ENCODE measurements around the gene A3GALT2. TPM values are rescaled to one million over a fixed set of nuclear protein-coding genes. Genes with fewer than 3 reads are reported as not detected.

A3GALT2 gene
- total RNA-seq, 4 donors from 2014 or later = 0.89 TPM; not detected in 3

- Histone ChIP-seq H3K4me3 (replicated peaks in 1 of 3) (no peak overlapping the region), H3K4me1 (peaks cover 15 to 20% of the 10 kb centered on the region in 2 donors), H3K36me3 (peaks cover 6 to 18% of the 10 kb centered on the region in 2 donors), H3K27me3 (no peaks in the 10 kb centered on the region), H3K27ac (no peak overlapping the region), H3K9me3 (no peaks in the 10 kb centered on the region)
- intact Hi-C loops (cut with DNase I) = no loop called here
- no peak for DNase-seq
- no peak for TF ChIP-seq CTCF (IDR thresholded peaks at IDR 0.05)
- TF ChIP-seq POLR2A (IDR thresholded peaks at IDR 0.05) = no peak
- 91 to 97% methylated on average over 3 of the region's 3 CpGs for WGBS, 2 donors
Measured at GRCh38 chr1:33273406-33273805, 47.5 kb downstream of the A3GALT2 start.

GRCh38 chr1:33272930-33273329 lies 48.0 kb downstream of the A3GALT2 start:
- TF ChIP-seq CTCF (IDR thresholded peaks at IDR 0.05) (no peak), POLR2A (IDR thresholded peaks at IDR 0.05) (no peak)
- H3K27me3 ChIP-seq = no peaks in the 10 kb centered on the region
- intact Hi-C loops (cut with DNase I) = no loop called here
- no peak overlapping the region for H3K4me3 ChIP-seq (replicated peaks in 1 of 3)
- H3K9me3 ChIP-seq = no peaks in the 10 kb centered on the region
- H3K27ac ChIP-seq = no peak overlapping the region
- peaks cover 15 to 24% of the 10 kb centered on the region in 2 donors for H3K4me1 ChIP-seq
- WGBS, 2 donors = 100% methylated on average over 1 of the region's 1 CpG
- no peak for DNase-seq
- H3K36me3 ChIP-seq = peaks cover 6 to 18% of the 10 kb centered on the region in 2 donors

GRCh38 chr1:33272509-33272908 lies 48.4 kb downstream of the A3GALT2 start:
- Histone ChIP-seq H3K27ac (no peak overlapping the region), H3K4me3 (replicated peaks in 1 of 3) (no peak overlapping the region), H3K4me1 (peaks cover 15 to 24% of the 10 kb centered on the region in 2 donors), H3K27me3 (no peaks in the 10 kb centered on the region), H3K9me3 (no peaks in the 10 kb centered on the region), H3K36me3 (peaks cover 4 to 15% of the 10 kb centered on the region in 2 donors)
- DNase-seq = peak; percentile 35 to 39
- intact Hi-C loops (cut with DNase I) = no loop called here
- WGBS, 2 donors = 29 to 34% methylated on average over 3 of the region's 3 CpGs
- TF ChIP-seq POLR2A (IDR thresholded peaks at IDR 0.05) (no peak), CTCF (IDR thresholded peaks at IDR 0.05) (no peak)

GRCh38 chr1:33271666-33272505 lies 49.0 kb downstream of the A3GALT2 start:
- TF ChIP-seq CTCF (IDR thresholded peaks at IDR 0.05) = no peak
- TF ChIP-seq POLR2A (IDR thresholded peaks at IDR 0.05) = no peak
- Histone ChIP-seq H3K27ac (no peak overlapping the region), H3K36me3 (peaks cover 0 to 9% of the 10 kb centered on the region in 2 donors), H3K27me3 (no peaks in the 10 kb centered on the region), H3K4me1 (peaks cover 15 to 24% of the 10 kb centered on the region in 2 donors), H3K4me3 (replicated peaks in 1 of 3) (no peak overlapping the region), H3K9me3 (no peaks in the 10 kb centered on the region)
- WGBS, 2 donors = 81 to 87% methylated on average over 13 of the region's 13 CpGs
- DNase-seq = no peak
- intact Hi-C loops (cut with DNase I) = no loop called here

GRCh38 chr1:33270808-33271465 lies 50.0 kb downstream of the A3GALT2 start:
- TF ChIP-seq CTCF (IDR thresholded peaks at IDR 0.05) (no peak), POLR2A (IDR thresholded peaks at IDR 0.05) (no peak)
- Histone ChIP-seq H3K27ac (no peak overlapping the region), H3K4me1 (peaks cover 15 to 24% of the 10 kb centered on the region in 2 donors), H3K27me3 (no peaks in the 10 kb centered on the region), H3K36me3 (peaks cover 0 to under 1% of the 10 kb centered on the region in 2 donors), H3K4me3 (replicated peaks in 1 of 3) (no peak overlapping the region), H3K9me3 (no peaks in the 10 kb centered on the region)
- intact Hi-C loops (cut with DNase I) = no loop called here
- 94 to 98% methylated on average over 7 of the region's 7 CpGs for WGBS, 2 donors
- DNase-seq = no peak

Measured in thyroid gland (tissue), 4 donors.